AG08396 (cell line): ENCODE data around the gene PSPH.
A peak's percentile ranks its signal among the peaks of the same experiment; 100 is the strongest.
"Not testable (repeated sequence)": the region's sequence is repeated elsewhere in the genome, so short reads cannot be mapped to it uniquely, and the experiment has no call there.

Source experiments
- DNase-seq: peaks from one replicate; pipeline ENCODE4 v3.0.0; 2012; ENCODE audit warnings: low spot score, mixed read lengths

PSPH gene

GRCh38 chr7:56062382-56062781 lies 11.1 kb upstream of the PSPH start:
- peak; percentile 39 for DNase-seq

- DNase-seq, result no peak
Observed at GRCh38 chr7:56053993-56054392, 2.7 kb upstream of the PSPH start.

GRCh38 chr7:56053379-56053778 lies 2.1 kb upstream of the PSPH start:
- no peak for DNase-seq

GRCh38 chr7:56051053-56051338 lies 248 bp downstream of the PSPH start:
- DNase-seq, result no peak

GRCh38 chr7:56048763-56049162 lies 2.5 kb downstream of the PSPH start:
- DNase-seq, result not testable (repeated sequence)

- no peak for DNase-seq
Observed at GRCh38 chr7:56048245-56048644, 3.0 kb downstream of the PSPH start.

GRCh38 chr7:56047446-56048116 lies 3.7 kb downstream of the PSPH start:
- not testable (repeated sequence) for DNase-seq

- peak; percentile 40 for DNase-seq
Observed at GRCh38 chr7:56046721-56047445, 4.4 kb downstream of the PSPH start.

- not testable (repeated sequence) for DNase-seq
Observed at GRCh38 chr7:56045758-56046157, 5.5 kb downstream of the PSPH start.

GRCh38 chr7:56040730-56041129 lies 10.5 kb downstream of the PSPH start:
- DNase-seq, result no peak

GRCh38 chr7:56033671-56034432 lies 17.4 kb downstream of the PSPH start:
- peak; percentile 66 for DNase-seq

- not testable (repeated sequence) for DNase-seq
Observed at GRCh38 chr7:56032578-56032977, 18.7 kb downstream of the PSPH start.

GRCh38 chr7:56031556-56031955 lies 19.7 kb downstream of the PSPH start:
- DNase-seq, result not testable (repeated sequence)

GRCh38 chr7:56030340-56030739 lies 20.9 kb downstream of the PSPH start:
- no peak for DNase-seq

- no peak for DNase-seq
Observed at GRCh38 chr7:56028942-56029630, 22.2 kb downstream of the PSPH start.

- DNase-seq, result no peak
Observed at GRCh38 chr7:56026538-56026937, 24.7 kb downstream of the PSPH start.

- no peak for DNase-seq
Observed at GRCh38 chr7:56023500-56023899, 27.7 kb downstream of the PSPH start.

GRCh38 chr7:56019501-56019900 lies 31.7 kb downstream of the PSPH start:
- DNase-seq, result no peak

GRCh38 chr7:56017015-56017414 lies 34.2 kb downstream of the PSPH start:
- DNase-seq, result not testable (repeated sequence)

- no peak for DNase-seq
Observed at GRCh38 chr7:56009695-56010094, 41.5 kb downstream of the PSPH start.

GRCh38 chr7:56007891-56008290 lies 43.4 kb downstream of the PSPH start:
- DNase-seq, result no peak

GRCh38 chr7:56007167-56007652 lies 44.0 kb downstream of the PSPH start:
- no peak for DNase-seq
